ENCODE results near the gene SLC39A11.
"Not testable (repeated sequence)": the region's sequence is repeated elsewhere in the genome, so short reads cannot be mapped to it uniquely, and the experiment has no call there.

The SLC39A11 gene

DNA sequence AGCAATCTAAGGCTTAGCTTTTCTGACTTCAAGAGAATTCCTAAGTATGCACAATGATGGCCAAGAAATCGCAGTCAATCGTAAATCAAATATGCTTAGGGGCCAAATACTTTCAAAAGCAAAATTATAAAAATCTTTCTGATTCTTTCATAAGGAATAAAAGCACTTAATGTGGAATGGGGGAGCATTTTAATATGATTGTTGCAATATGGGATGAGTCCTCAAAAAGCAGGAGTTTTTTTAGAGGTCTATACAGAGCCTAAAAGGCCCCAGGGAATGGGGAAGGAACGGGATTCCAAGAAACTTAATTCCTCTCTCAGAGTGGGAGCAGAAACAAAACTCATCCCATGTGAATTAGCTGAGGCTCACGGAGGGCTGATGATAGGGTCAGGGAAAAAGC lies 14.7 kb upstream of the SLC39A11 start:
- DNase-seq (ENCODE audit: low spot score) = no peak

GRCh38 chr17:73105431-73105830 lies 12.9 kb upstream of the SLC39A11 start:
- DNase-seq (ENCODE audit: low spot score) = no peak

GRCh38 chr17:73104450-73104849 lies 12.0 kb upstream of the SLC39A11 start:
- no peak for DNase-seq (ENCODE audit: low spot score)

GRCh38 chr17:73103641-73104335 lies 11.3 kb upstream of the SLC39A11 start:
- DNase-seq (ENCODE audit: low spot score) = no peak

GRCh38 chr17:73101031-73101430 lies 8.5 kb upstream of the SLC39A11 start:
- DNase-seq (ENCODE audit: low spot score) = no peak

GRCh38 chr17:73100363-73100762 lies 7.9 kb upstream of the SLC39A11 start:
- no peak for DNase-seq (ENCODE audit: low spot score)

DNA sequence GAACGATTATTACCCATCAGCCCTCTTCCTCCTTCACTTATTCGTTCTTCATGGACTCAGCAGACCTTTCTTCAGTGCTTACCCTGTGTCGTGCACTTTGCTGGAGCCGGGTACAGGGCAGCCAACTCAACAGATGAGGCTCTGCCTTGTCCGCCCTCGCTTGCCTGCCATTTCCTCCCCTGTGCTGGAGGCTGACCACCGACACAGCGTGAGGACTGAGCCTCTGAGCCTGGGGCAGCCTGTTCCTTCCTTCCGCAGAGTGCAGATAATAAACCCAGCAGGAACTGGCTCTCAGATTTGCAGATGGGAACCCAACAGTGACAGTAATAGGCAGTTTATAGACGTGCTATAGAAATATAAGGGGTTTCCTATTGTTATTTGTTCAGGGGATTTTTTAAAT lies 7.0 kb upstream of the SLC39A11 start:
- DNase-seq (ENCODE audit: low spot score) = no peak

DNA sequence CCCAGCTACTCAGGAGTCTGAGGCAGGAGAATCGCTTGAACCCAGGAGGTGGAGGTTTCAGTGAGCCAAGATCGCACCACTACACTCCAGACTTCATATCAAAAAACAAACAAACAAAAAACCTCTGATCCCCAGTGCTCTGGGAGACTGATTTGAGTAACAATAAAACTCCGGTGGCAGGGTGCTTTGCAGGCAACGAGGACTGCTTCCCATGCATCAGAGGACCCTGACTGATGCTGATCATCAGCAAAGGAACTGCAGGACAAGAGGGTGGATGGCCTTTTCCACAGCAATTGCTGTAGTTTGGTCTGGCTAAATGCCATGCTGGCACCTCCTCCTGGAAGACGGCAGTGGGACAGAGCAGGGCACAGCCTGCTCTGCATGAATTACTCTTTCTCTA lies 6.4 kb upstream of the SLC39A11 start:
- no peak for DNase-seq (ENCODE audit: low spot score)

- not testable (repeated sequence) for DNase-seq (ENCODE audit: low spot score)
Measured at GRCh38 chr17:73097973-73098765, 5.7 kb upstream of the SLC39A11 start.

GRCh38 chr17:73096866-73097265 lies 4.4 kb upstream of the SLC39A11 start:
- no peak for DNase-seq (ENCODE audit: low spot score)

GRCh38 chr17:73096211-73096610 lies 3.7 kb upstream of the SLC39A11 start:
- no peak for DNase-seq (ENCODE audit: low spot score)

DNA sequence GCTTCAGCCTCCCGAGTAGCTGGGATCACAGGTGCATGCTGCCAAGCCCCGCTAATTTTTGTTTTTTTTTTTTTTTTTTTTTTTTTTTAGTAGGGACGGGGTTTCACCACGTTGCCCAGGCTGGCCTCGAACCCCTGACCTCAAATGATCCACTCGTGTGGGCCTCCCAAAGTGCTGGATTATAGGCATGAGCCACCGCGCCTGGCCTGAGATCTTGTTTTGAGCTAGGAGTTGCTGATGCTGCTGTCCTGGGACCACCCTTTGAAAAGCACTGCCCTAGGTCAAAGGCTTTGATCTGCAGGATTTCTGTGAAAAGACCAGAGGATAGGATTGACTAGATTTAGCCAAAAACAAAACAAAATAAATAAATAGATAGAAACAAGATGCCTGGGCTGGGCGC lies 798 bp upstream of the SLC39A11 start:
- DNase-seq (ENCODE audit: low spot score) = no peak

DNA sequence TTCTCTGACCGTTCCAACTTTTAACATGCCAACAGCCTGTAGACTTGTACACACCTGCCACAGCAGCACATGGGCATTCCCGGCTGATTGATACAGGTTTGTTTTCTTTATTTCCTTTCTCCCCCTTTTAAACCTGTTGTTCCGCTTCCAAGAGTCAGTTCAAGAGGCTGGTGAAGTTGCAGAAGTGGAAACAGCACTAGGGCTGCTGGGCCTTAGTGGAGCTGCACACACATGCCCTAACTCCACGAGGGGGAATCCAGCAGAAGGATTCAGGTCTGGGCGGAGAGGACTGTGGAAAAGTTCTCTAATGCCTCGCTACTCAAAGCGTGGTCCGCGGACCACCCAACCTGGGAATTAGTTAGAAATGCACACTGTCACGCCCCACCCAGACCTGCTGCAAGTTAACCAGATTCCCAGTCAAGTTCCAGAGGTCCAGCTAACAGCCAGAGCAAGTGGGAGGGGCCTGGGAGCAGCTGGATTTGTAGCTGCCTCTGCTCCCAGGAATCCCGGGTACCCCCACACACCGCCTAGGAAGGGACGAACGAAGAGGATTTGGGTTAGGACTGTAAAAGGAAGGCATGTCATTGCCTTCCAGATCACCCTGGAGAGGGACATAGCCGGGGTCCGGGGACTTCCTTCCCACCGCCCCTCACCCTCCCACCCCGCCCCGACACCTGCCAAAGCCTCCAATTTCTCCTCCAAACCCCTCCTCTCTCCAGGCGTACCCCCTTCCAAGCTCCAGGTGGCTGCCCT lies 542 bp downstream of the SLC39A11 start:
- peak; percentile 35 for DNase-seq (ENCODE audit: low spot score)

DNA sequence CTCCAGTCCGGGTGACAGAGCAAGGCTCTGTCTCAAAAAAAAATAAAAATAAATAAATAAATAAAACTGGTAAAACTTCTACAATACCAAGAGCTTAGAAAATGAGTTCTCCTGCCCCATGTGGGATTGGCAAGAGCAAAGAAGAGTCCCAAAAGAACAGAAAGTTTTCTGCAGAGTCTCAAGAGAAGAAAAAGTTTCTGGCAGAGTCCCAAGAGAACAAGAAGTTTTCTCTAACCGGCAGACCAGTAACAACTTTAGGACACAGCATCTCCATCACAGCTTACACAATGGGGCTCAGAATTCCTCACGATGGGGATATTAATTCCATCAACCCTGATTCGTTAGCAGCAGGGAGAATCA lies 1.1 kb downstream of the SLC39A11 start:
- DNase-seq (ENCODE audit: low spot score) = peak; percentile 29

- DNase-seq (ENCODE audit: low spot score) = peak; percentile 32
Measured at GRCh38 chr17:73090396-73091202, 1.9 kb downstream of the SLC39A11 start.

DNA sequence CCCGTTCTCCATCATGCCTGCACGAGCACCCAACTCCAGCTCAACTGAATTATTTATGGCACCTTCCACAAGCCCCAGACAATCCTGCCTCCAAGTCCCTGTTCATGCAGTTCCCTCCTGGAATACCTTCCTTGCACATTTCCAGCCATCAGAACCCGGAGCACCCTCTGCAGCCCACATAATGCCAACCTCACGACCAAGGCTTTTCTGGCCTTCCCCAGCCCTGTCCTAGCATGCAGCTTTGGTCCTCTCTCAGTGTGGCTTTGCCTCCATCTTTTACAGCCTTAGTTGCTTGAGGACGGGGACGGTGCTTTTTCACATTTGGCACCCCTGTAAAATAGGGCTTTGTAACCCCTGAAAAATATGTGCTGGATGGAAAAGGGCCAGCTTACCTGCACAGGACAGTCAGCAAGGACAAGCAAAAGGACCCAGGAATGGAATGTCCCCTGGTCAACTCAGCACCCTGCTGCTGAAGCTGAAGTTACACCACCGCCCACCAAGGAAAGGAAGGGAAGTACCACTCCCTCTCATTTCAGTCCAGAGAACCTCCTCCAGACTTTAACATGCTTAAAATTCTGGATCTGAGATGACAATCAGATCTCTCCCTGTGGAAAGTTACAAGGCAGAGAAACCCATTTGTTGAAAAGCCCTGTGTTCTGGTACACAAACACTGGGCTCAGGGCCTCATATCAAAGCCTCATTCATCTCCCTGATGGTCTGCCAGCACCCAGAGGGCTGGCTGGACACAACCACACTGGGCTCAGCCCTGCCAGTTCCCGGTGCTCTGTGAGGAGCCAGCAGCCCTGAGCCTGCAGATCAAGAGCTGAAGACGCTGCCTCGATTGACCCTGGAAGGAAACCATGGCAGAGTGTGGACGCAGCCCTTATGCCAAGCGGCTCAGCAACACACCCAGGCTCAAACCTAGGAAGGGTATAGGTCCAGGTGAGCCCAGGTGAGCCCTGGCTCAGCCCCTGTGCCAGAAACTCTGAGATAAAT lies 2.9 kb downstream of the SLC39A11 start:
- peak; percentile 94 for DNase-seq (ENCODE audit: low spot score)

DNA sequence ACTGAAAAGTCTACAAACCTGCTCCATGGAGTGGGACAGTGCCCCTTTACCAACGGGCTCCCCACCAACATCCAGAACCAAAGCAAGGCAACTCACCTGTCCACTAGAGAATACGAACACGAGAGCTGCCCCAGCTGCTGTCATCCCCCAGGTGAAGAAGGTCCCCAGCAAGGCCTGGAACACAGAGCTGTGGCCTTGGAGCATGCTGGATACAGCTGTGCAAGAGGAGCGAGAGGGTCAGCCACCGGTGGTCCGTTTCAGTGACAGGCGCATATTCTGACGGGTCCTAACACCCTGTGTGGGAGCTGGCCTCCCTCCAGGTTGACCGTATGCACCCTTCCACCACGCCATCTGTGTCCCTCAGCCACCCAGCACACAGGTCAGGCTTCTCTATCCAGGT lies 3.9 kb downstream of the SLC39A11 start:
- no peak for DNase-seq (ENCODE audit: low spot score)

DNA sequence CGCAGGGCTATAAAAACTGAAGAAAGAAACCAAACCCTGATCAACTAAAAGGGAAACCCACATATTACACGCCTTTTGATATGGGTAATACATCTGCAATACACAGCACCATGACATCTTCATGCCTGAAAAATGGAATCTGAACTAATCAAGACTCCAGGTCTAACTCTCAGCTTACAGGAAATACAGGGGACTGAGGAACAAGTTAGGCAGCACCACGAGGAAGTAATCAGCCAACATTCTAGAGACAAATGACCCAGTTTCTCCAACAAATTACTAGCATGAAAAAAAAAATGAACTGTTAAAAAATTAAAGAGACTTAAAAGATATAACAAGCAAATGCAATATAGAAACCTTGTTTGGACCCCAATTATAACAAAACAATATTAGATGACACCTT lies 9.1 kb downstream of the SLC39A11 start:
- no peak for DNase-seq (ENCODE audit: low spot score)

DNA sequence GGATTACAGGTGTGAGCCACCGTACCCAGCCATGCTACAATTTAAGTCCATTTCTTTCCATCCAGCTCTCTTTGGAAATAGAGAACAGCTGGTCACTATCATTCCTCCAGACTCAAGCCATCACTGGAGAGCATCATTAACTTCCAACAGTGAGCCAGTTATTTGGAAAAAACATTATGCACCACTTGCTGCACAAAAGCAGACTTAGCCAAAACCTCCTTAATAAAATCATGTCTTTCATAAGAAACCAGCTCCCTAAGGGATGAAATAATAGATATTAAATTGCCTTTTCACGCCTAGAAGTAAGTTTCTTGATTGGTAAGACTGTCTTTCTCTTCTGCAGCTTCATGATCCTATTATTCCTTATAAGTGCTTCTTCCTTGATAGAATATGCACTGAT lies 17.9 kb downstream of the SLC39A11 start:
- no peak for DNase-seq (ENCODE audit: low spot score)

DNA sequence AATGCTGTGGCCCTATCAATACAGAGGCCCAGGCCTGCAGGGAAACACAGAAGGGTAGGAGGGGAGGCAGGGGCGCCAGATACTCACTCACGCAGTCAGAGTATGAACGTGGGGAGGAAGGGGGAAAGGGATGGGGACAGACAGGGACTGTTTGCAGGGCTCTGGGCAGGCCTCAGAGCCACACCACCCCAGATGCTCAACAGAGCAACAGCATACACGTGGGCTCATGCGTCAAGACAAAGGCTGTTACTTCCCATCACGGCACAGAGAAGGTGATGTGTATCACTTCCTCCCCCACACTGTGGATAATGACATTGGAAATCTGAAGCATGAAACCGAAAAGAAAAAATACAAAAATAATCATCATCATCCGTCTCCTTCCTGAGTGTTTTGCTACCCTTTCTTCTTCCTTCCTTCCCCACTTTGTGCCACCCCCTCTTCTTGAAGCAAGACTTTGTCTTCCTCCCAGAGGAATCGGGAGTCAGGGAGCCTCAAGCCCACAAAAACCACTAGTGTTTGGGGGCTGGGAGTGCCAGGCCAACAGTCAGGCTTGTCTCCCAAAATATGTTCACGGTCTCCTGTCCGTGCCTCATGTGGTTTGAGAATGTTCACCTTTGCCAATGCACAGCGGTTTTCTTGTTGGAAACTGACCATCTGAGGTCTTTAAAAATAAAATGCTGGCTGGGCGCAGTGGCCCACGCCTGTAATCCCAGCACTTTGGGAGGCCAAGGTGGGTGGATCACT lies 20.1 kb downstream of the SLC39A11 start:
- no peak for DNase-seq (ENCODE audit: low spot score)
